HepG2 (cell line): Measurements from ENCODE around the gene NEFH. TPM values are rescaled to one million over a fixed set of nuclear protein-coding genes. Genes with fewer than 3 reads are reported as not detected.
A peak's percentile ranks its signal among the peaks of the same experiment; 100 is the strongest.

Source experiments
- ATAC-seq: fragments of 200-7000 bp; cut with Tn5 transposase; 3 replicates; pipeline ENCODE4 v1.9.1; 2020; ENCODE audit warnings: mild to moderate bottlenecking, moderate library complexity
- BruUV-seq: library from RNA; stranded (reverse); fragments of 400-500 nt; replicated peaks from 2 replicates; lab custom pipeline; 2021; lab: Mats Ljungman, UMichigan
- CTCF ChIA-PET: fragments of 300-600 bp; formaldehyde crosslinking; extraction: SDS; loops from one replicate; lab custom pipeline; 2021; ENCODE audit warnings: low total read pairs, inconsistent platforms, low intra/inter-chr PET ratio; lab: Yijun Ruan, JAX
- POLR2A ChIA-PET: fragments of 350-600 bp; sonication (Branson Sonifier 250); formaldehyde crosslinking; loops from one replicate; lab custom pipeline; 2020; ENCODE audit warnings: antibody characterized with exemption, inconsistent platforms; lab: Yijun Ruan, JAX
- DNase-seq: peaks from one replicate; pipeline ENCODE4 v3.0.0-alpha.2; 2015; ENCODE audit warnings: low spot score
- FAIRE-seq: peaks from 3 replicates; lab custom pipeline; 2011; peaks lifted over from hg19 to GRCh38; lab: Jason Lieb, UNC
- H2AFZ ChIP-seq: one replicate; pipeline ENCODE4 v1.6.1; 2011; ENCODE audit warnings: low read length, inconsistent platforms
- H3K27ac ChIP-seq: fragments of 300-600 bp; 3 replicates; pipeline ENCODE4 v1.8.0; 2011; ENCODE audit warnings: mixed run types, mild to moderate bottlenecking, mixed read lengths, low read length, inconsistent platforms; ENCODE audit not compliant: insufficient read depth; ENCODE audit errors: extremely low read length
- H3K27me3 ChIP-seq, 2 experiments: fragments of 200-600 bp in 1 of 2; 2 replicates in 1 of 2; 3 replicates in 1 of 2; pipeline versions ENCODE4 v1.6.0 to v1.8.0; 2011; ENCODE audit warnings: low read length in 2 of 2, mild to moderate bottlenecking in 2 of 2, moderate library complexity in 2 of 2, inconsistent platforms in 1 of 2; ENCODE audit not compliant: insufficient read depth in 2 of 2, control insufficient read depth in 1 of 2
- H3K36me3 ChIP-seq, 2 experiments: fragments of 200-600 bp in 1 of 2; replicated peaks in 1 of 2; 2 replicates in 1 of 2; 3 replicates in 1 of 2; pipeline versions ENCODE4 v1.5.1 to v1.8.0; 2011; ENCODE audit warnings: low read length in 2 of 2, inconsistent platforms in 1 of 2; ENCODE audit not compliant: insufficient read depth in 2 of 2, control insufficient read depth in 1 of 2
- H3K4me1 ChIP-seq: 2 replicates; pipeline ENCODE4 v1.5.1; 2012; ENCODE audit warnings: low read length, inconsistent platforms; ENCODE audit not compliant: insufficient read depth
- H3K4me2 ChIP-seq: 2 replicates; pipeline ENCODE4 v1.6.0; 2011; ENCODE audit warnings: low read depth, low read length, inconsistent platforms
- H3K4me3 ChIP-seq, 3 experiments: fragments of 200-600 bp in 1 of 3; sonication (generic), shearing (Covaris generic) in 1 of 3; replicated peaks in 1 of 3; 2 replicates each; pipeline ENCODE4 v1.5.1; 2011 to 2016; ENCODE audit warnings: low read length in 3 of 3, inconsistent platforms in 2 of 3, low read depth in 2 of 3, mild to moderate bottlenecking in 2 of 3, control low read depth in 1 of 3, mixed read lengths in 1 of 3; ENCODE audit not compliant: insufficient read depth in 1 of 3
- H3K79me2 ChIP-seq: one replicate; pipeline ENCODE4 v1.6.1; 2011; ENCODE audit warnings: low read length, inconsistent platforms; ENCODE audit not compliant: insufficient read depth
- H3K9ac ChIP-seq: 2 replicates; pipeline ENCODE4 v1.6.0; 2011; ENCODE audit warnings: mild to moderate bottlenecking, low read depth, low read length, inconsistent platforms; ENCODE audit not compliant: insufficient read depth
- H3K9me3 ChIP-seq: 2 replicates; pipeline ENCODE4 v1.5.1; 2012; ENCODE audit warnings: mild to moderate bottlenecking, low read length
- H4K20me1 ChIP-seq: 2 replicates; pipeline ENCODE4 v1.6.0; 2011; ENCODE audit warnings: inconsistent platforms, mild to moderate bottlenecking, low read length, moderate library complexity; ENCODE audit not compliant: insufficient read depth
- BRCA1 ChIP-seq: sonication (generic); formaldehyde crosslinking; IDR thresholded peaks from 2 replicates; pipeline ENCODE4 v1.4.0; 2020; ENCODE audit warnings: missing genetic modification reagents
- KMT2A ChIP-seq: sonication (generic); formaldehyde crosslinking; IDR thresholded peaks from 2 replicates; pipeline ENCODE4 v1.4.0; 2020; ENCODE audit warnings: missing genetic modification reagents
- MAFF ChIP-seq: IDR thresholded peaks from 2 replicates; pipeline ENCODE4 v1.6.1; 2011; ENCODE audit warnings: low read depth, low read length, improper control_type of control experiment
- MAFG ChIP-seq: sonication (generic); formaldehyde crosslinking; IDR thresholded peaks from 2 replicates; pipeline ENCODE4 v1.5.1; 2020; ENCODE audit warnings: mild to moderate bottlenecking, missing genetic modification reagents
- MAFK ChIP-seq, 2 experiments: IDR thresholded peaks in 1 of 2; conservative IDR thresholded peaks in 1 of 2; 2 replicates each; pipeline ENCODE4 v1.6.1; 2011; ENCODE audit warnings: improper control_type of control experiment in 2 of 2, low read length in 2 of 2
- MZF1 ChIP-seq: sonication (generic); formaldehyde crosslinking; IDR thresholded peaks from 2 replicates; pipeline ENCODE4 v1.8.1; 2023; ENCODE audit warnings: mild to moderate bottlenecking, missing genetic modification reagents, borderline replicate concordance
- THAP11 ChIP-seq: IDR thresholded peaks from 2 replicates; pipeline ENCODE4 v1.6.1; 2016; ENCODE audit warnings: missing biosample characterization, missing genetic modification reagents
- ZNF205 ChIP-seq: IDR thresholded peaks from 2 replicates; pipeline ENCODE4 v1.6.1; 2018; ENCODE audit warnings: missing biosample characterization, missing genetic modification reagents
- ZNF607 ChIP-seq: sonication (generic); formaldehyde crosslinking; IDR thresholded peaks from 2 replicates; pipeline ENCODE4 v1.5.1; 2020; ENCODE audit warnings: missing genetic modification reagents, mild to moderate bottlenecking, borderline replicate concordance
- ZNF772 ChIP-seq: sonication (generic); formaldehyde crosslinking; IDR thresholded peaks from 2 replicates; pipeline ENCODE4 v1.5.0; 2020; ENCODE audit warnings: mild to moderate bottlenecking, missing genetic modification reagents
- ZNF841 ChIP-seq: sonication (generic); formaldehyde crosslinking; IDR thresholded peaks from 2 replicates; pipeline ENCODE4 v1.8.1; 2023; ENCODE audit warnings: missing genetic modification reagents, borderline replicate concordance
- ZNF891 ChIP-seq: sonication (generic); formaldehyde crosslinking; IDR thresholded peaks from 2 replicates; pipeline ENCODE4 v1.5.0; 2020; ENCODE audit warnings: mild to moderate bottlenecking, missing genetic modification reagents
- ZSCAN22 ChIP-seq: sonication (generic); formaldehyde crosslinking; IDR thresholded peaks from 2 replicates; pipeline ENCODE4 v1.4.0; 2020; ENCODE audit warnings: mild to moderate bottlenecking, missing genetic modification reagents
- ZSCAN29 ChIP-seq: sonication (generic); formaldehyde crosslinking; conservative IDR thresholded peaks from 2 replicates; pipeline ENCODE4 v1.4.0; 2020; ENCODE audit warnings: mild to moderate bottlenecking, missing genetic modification reagents
- ZSCAN30 ChIP-seq: sonication (generic); formaldehyde crosslinking; IDR thresholded peaks from 2 replicates; pipeline ENCODE4 v1.5.0; 2020; ENCODE audit warnings: mild to moderate bottlenecking, missing genetic modification reagents
- WGBS: methylation state at CpG from one replicate; pipeline ENCODE4 v1.1.6; 2017; ENCODE audit warnings: low lambda C conversion rate; 5-methylcytosine and 5-hydroxymethylcytosine counted together
- in situ Hi-C: cut with HindIII; loops from 2 replicates; pipeline ENCODE4 v1.10.0; 2017; ENCODE audit warnings: low pct_unique_long_range_greater_than_20kb; ENCODE audit not compliant: extremely low pct_ligation_motif_present
- intact Hi-C: fragments of 100-400 bp; cut with micrococcal nuclease; formaldehyde crosslinking; loops from one replicate; pipeline ENCODE4 v1.10.0; 2022; ENCODE audit not compliant: unreplicated experiment
- polyA plus RNA-seq, 8 experiments: library from polyadenylated mRNA; depleted of rRNA in 3 of 8; stranded (reverse) in 7 of 8; unstranded in 1 of 8; fragments of >200 nt; fragmentation: Illumina TruSeq in 4 of 8; extraction: Trizol in 4 of 8; gene quantifications; 2 replicates each; pipeline versions ENCODE4 v1.2.1 to v1.2.3, GENCODE V29; 2011 to 2016; ENCODE audit warnings: low read depth in 4 of 8, missing spikeins in 1 of 8, mixed read lengths in 1 of 8; ENCODE audit not compliant: insufficient read depth in 1 of 8
- total RNA-seq, 5 experiments: library from RNA; depleted of rRNA; stranded (reverse); fragments of >200 nt; fragmentation: Illumina TruSeq; extraction: Trizol; gene quantifications; 2 replicates each; pipeline ENCODE4 v1.2.3, GENCODE V29; 2016; ENCODE audit warnings: low read depth in 1 of 5
- TF ChIP-seq, protein P1 (sequence below): sonication (generic); formaldehyde crosslinking; IDR thresholded peaks from 2 replicates; pipeline ENCODE4 v1.8.1; 2023; ENCODE audit warnings: missing genetic modification reagents, inconsistent platforms, borderline replicate concordance
- TF ChIP-seq, protein P2 (sequence below): sonication (generic); formaldehyde crosslinking; conservative IDR thresholded peaks from 2 replicates; pipeline ENCODE4 v1.4.0; 2020; ENCODE audit warnings: missing genetic modification reagents
- TF ChIP-seq, protein P3 (sequence below), 2 experiments: IDR thresholded peaks; 2 replicates each; pipeline ENCODE4 v1.6.1; 2011 to 2012; ENCODE audit warnings: low read length in 2 of 2, borderline replicate concordance in 1 of 2, low read depth in 1 of 2, mild to moderate bottlenecking in 1 of 2, moderate library complexity in 1 of 2

NEFH gene
- total and polyA plus RNA-seq, 2 of the 13 experiments (the other 11 are each of a cell fraction or from before 2014, with no cell fraction given): not detected

DNA sequence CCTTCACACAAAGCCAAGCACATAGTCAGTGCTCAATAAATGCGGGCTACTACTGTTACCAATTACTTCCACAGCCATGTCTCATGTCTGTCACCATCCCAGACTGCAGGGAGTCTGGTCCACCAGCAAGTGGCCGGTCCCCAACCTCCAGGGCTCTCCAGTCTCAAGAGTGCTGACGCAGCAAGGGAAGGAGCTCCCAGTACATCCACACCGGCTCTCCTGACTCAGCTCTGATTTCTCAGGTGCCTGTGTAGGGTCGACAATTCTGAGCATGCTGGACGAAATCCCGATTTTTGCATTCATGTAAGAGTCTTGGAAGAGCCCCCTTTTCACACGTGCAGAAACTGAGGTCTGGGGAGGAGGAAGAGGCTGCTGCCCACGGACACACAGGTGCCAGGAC lies 10.3 kb upstream of the NEFH start:
- TF ChIP-seq ZNF607 (CRISPR knock-in tag): 0 out of 2 replicates have a peak, but pooled peaks have one; percentile 20
- no peak for TF ChIP-seq MZF1 (CRISPR knock-in tag)
- TF ChIP-seq, protein P1, sequence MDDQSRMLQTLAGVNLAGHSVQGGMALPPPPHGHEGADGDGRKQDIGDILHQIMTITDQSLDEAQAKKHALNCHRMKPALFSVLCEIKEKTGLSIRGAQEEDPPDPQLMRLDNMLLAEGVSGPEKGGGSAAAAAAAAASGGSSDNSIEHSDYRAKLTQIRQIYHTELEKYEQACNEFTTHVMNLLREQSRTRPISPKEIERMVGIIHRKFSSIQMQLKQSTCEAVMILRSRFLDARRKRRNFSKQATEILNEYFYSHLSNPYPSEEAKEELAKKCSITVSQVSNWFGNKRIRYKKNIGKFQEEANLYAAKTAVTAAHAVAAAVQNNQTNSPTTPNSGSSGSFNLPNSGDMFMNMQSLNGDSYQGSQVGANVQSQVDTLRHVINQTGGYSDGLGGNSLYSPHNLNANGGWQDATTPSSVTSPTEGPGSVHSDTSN (CRISPR knock-in tag): no peak
- TF ChIP-seq ZSCAN29 (CRISPR knock-in tag): no peak
- TF ChIP-seq THAP11 (CRISPR knock-in tag): no peak
- TF ChIP-seq MAFF: peak; percentile 82
- no peak for TF ChIP-seq ZSCAN30 (CRISPR knock-in tag)
- TF ChIP-seq MAFK (conservative IDR thresholded peaks at IDR 0.05 in 1 of 2, IDR thresholded peaks at IDR 0.05 in 1 of 2; ENCODE audit: low read length in 2 of 2): peak; percentile 83 to 86
- TF ChIP-seq ZNF891: no peak
- TF ChIP-seq KMT2A (CRISPR knock-in tag): no peak
- TF ChIP-seq ZSCAN22: no peak
- no peak for TF ChIP-seq BRCA1 (CRISPR knock-in tag)
- TF ChIP-seq, protein P2, sequence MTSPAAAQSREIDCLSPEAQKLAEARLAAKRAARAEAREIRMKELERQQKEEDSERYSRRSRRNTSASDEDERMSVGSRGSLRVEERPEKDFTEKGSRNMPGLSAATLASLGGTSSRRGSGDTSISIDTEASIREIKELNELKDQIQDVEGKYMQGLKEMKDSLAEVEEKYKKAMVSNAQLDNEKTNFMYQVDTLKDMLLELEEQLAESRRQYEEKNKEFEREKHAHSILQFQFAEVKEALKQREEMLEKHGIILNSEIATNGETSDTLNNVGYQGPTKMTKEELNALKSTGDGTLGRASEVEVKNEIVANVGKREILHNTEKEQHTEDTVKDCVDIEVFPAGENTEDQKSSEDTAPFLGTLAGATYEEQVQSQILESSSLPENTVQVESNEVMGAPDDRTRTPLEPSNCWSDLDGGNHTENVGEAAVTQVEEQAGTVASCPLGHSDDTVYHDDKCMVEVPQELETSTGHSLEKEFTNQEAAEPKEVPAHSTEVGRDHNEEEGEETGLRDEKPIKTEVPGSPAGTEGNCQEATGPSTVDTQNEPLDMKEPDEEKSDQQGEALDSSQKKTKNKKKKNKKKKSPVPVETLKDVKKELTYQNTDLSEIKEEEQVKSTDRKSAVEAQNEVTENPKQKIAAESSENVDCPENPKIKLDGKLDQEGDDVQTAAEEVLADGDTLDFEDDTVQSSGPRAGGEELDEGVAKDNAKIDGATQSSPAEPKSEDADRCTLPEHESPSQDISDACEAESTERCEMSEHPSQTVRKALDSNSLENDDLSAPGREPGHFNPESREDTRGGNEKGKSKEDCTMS (CRISPR knock-in tag): no peak
- no peak for TF ChIP-seq ZNF205 (CRISPR knock-in tag)
- TF ChIP-seq ZNF841: no peak
- no peak for TF ChIP-seq ZNF772 (CRISPR knock-in tag)
- TF ChIP-seq MAFG (CRISPR knock-in tag): 0 out of 2 replicates have a peak, but pooled peaks have one; percentile 38
- TF ChIP-seq, protein P3, sequence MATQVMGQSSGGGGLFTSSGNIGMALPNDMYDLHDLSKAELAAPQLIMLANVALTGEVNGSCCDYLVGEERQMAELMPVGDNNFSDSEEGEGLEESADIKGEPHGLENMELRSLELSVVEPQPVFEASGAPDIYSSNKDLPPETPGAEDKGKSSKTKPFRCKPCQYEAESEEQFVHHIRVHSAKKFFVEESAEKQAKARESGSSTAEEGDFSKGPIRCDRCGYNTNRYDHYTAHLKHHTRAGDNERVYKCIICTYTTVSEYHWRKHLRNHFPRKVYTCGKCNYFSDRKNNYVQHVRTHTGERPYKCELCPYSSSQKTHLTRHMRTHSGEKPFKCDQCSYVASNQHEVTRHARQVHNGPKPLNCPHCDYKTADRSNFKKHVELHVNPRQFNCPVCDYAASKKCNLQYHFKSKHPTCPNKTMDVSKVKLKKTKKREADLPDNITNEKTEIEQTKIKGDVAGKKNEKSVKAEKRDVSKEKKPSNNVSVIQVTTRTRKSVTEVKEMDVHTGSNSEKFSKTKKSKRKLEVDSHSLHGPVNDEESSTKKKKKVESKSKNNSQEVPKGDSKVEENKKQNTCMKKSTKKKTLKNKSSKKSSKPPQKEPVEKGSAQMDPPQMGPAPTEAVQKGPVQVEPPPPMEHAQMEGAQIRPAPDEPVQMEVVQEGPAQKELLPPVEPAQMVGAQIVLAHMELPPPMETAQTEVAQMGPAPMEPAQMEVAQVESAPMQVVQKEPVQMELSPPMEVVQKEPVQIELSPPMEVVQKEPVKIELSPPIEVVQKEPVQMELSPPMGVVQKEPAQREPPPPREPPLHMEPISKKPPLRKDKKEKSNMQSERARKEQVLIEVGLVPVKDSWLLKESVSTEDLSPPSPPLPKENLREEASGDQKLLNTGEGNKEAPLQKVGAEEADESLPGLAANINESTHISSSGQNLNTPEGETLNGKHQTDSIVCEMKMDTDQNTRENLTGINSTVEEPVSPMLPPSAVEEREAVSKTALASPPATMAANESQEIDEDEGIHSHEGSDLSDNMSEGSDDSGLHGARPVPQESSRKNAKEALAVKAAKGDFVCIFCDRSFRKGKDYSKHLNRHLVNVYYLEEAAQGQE (IDR thresholded peaks at IDR 0.05; ENCODE audit: borderline replicate concordance in 1 of 2, low read depth in 1 of 2, low read length in 2 of 2): no peak
- TF ChIP-seq, all 625 proteins: peak for 4
- H2AFZ ChIP-seq: no peak overlapping the region
- H3K4me2 ChIP-seq: peak overlapping the region; percentile 81
- H3K27me3 ChIP-seq: peaks cover 12 to 56% of the 10 kb centered on the region in 2 experiments
- intact Hi-C loops (loop anchor here (1.0 kb wide), 1 partner anchor 55 kb away; no protein-coding TSS in a partner anchor), in situ Hi-C loops (no loop called here)
- FAIRE-seq: no peak
- BruUV-seq: no TSS peak
- H3K9ac ChIP-seq: no peak overlapping the region
- 10% methylated on average over 6 of the region's 9 CpGs for WGBS
- no peak for DNase-seq
- H3K27ac ChIP-seq: no peak overlapping the region
- no peaks in the 10 kb centered on the region for H3K9me3 ChIP-seq
- no peaks in the 10 kb centered on the region for H3K79me2 ChIP-seq
- POLR2A ChIA-PET: no interaction called here
- H3K36me3 ChIP-seq: no peaks in the 10 kb centered on the region
- peak overlapping the region in 2 of 3 experiments; percentile 38 to 68; a peak in 3 of 6 replicates for H3K4me3 ChIP-seq
- CTCF ChIA-PET: no interaction called here
- ATAC-seq: peak; percentile 51
- no peaks in the 10 kb centered on the region for H4K20me1 ChIP-seq
- peaks cover 11% of the 10 kb centered on the region; the same call in 1 of the 2 replicates for H3K4me1 ChIP-seq
